ENCODE data around the gene SPECC1L.

Gene SPECC1L

GRCh38 chr22:24327832-24328231 is 57.2 kb downstream of the SPECC1L start:
- TF ChIP-seq, protein P1, sequence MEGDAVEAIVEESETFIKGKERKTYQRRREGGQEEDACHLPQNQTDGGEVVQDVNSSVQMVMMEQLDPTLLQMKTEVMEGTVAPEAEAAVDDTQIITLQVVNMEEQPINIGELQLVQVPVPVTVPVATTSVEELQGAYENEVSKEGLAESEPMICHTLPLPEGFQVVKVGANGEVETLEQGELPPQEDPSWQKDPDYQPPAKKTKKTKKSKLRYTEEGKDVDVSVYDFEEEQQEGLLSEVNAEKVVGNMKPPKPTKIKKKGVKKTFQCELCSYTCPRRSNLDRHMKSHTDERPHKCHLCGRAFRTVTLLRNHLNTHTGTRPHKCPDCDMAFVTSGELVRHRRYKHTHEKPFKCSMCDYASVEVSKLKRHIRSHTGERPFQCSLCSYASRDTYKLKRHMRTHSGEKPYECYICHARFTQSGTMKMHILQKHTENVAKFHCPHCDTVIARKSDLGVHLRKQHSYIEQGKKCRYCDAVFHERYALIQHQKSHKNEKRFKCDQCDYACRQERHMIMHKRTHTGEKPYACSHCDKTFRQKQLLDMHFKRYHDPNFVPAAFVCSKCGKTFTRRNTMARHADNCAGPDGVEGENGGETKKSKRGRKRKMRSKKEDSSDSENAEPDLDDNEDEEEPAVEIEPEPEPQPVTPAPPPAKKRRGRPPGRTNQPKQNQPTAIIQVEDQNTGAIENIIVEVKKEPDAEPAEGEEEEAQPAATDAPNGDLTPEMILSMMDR (IDR thresholded peaks at IDR 0.05; ENCODE audit: low read depth, low read length): no peak
- no peak overlapping the region for H3K4me3 ChIP-seq (ENCODE audit: low read depth, low read length)

DNA sequence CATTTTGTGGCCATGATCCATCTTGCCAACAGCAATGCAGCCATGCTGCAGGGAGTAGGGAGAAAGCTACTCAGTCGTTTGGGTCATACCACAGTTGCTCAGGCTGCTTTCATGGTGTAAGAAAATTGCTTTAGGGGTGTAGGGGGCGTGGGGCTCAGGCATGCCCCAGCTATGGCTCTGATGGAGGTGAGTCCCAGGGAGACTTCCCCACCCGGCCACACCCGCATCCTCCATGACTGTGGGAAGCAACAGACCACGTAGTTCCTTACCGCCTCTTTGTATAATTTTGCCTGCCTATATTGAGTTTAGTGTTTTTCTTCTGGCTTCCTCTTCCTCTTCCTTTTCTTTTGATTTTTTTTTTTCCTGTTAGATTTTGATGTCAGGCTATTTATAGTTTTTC is 58.8 kb downstream of the SPECC1L start:
- H3K4me3 ChIP-seq (ENCODE audit: low read depth, low read length): no peak overlapping the region
- TF ChIP-seq, protein P1 (IDR thresholded peaks at IDR 0.05; ENCODE audit: low read depth, low read length): no peak

DNA sequence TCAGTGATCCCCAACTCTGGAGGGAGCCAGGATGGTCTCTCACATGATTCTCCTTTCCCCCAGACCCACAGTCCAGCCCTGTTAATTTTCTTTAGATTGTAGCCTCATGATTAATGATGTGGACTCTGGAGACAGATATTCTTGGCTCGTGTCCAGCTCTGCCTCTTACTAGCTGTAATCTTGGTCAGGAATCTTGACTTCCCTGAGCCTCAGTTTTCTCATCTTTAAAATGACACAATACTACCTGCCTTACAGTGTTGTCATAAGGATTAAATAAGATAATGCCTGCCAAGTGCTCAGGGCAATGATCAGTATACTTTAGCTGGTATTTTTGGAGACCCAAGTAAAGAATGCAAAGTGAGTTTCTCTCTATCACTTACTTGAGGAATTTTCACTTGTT is 60.0 kb downstream of the SPECC1L start:
- TF ChIP-seq, protein P1 (IDR thresholded peaks at IDR 0.05; ENCODE audit: low read depth, low read length): no peak
- no peak overlapping the region for H3K4me3 ChIP-seq (ENCODE audit: low read depth, low read length)

GRCh38 chr22:24331468-24332440 is 61.1 kb downstream of the SPECC1L start:
- TF ChIP-seq, protein P1 (IDR thresholded peaks at IDR 0.05; ENCODE audit: low read depth, low read length): no peak
- H3K4me3 ChIP-seq (ENCODE audit: low read depth, low read length): no peak overlapping the region

GRCh38 chr22:24333301-24333700 is 62.7 kb downstream of the SPECC1L start:
- TF ChIP-seq, protein P1 (IDR thresholded peaks at IDR 0.05; ENCODE audit: low read depth, low read length): no peak

GRCh38 chr22:24335496-24335895 is 64.9 kb downstream of the SPECC1L start:
- TF ChIP-seq, protein P1 (IDR thresholded peaks at IDR 0.05; ENCODE audit: low read depth, low read length): no peak

More at GRCh38 chr22:24333301-24333700, 62.7 kb downstream of the SPECC1L start:
- H3K4me3 ChIP-seq (ENCODE audit: low read depth, low read length): no peak overlapping the region

More at GRCh38 chr22:24335496-24335895, 64.9 kb downstream of the SPECC1L start:
- H3K4me3 ChIP-seq (ENCODE audit: low read depth, low read length): no peak overlapping the region
